HepG2 (cell line): Measurements from ENCODE around the gene AJUBA. TPM values are rescaled to one million over a fixed set of nuclear protein-coding genes. Genes with fewer than 3 reads are reported as not detected.

Experiments
- ARID5B ChIP-seq: IDR thresholded peaks from 2 replicates; pipeline ENCODE4 v1.4.0; 2020; ENCODE audit warnings: mild to moderate bottlenecking, missing genetic modification reagents
- GPN1 ChIP-seq: sonication (generic); formaldehyde crosslinking; IDR thresholded peaks from 2 replicates; pipeline ENCODE4 v1.5.1; 2020; ENCODE audit warnings: missing genetic modification reagents, borderline replicate concordance
- KLF9 ChIP-seq: IDR thresholded peaks from 2 replicates; pipeline ENCODE4 v1.6.1; 2016; ENCODE audit warnings: low read depth
- RARG ChIP-seq: sonication (generic); formaldehyde crosslinking; IDR thresholded peaks from 2 replicates; pipeline ENCODE4 v1.4.0; 2020; ENCODE audit warnings: low read depth, mild to moderate bottlenecking, missing genetic modification reagents
- RNF2 ChIP-seq: fragments of 450-650 bp; conservative IDR thresholded peaks from 2 replicates; pipeline ENCODE4 v1.6.1; 2016; ENCODE audit warnings: low read depth
- ZBTB14 ChIP-seq: sonication (generic); formaldehyde crosslinking; IDR thresholded peaks from 2 replicates; pipeline ENCODE4 v1.4.0; 2020; ENCODE audit warnings: missing genetic modification reagents
- ZBTB33 ChIP-seq: sonication (generic); formaldehyde crosslinking; IDR thresholded peaks from 2 replicates; pipeline ENCODE4 v1.4.0; 2020; ENCODE audit warnings: missing genetic modification reagents
- ZNF276 ChIP-seq: sonication (generic); formaldehyde crosslinking; IDR thresholded peaks from 2 replicates; pipeline ENCODE4 v1.4.0; 2020; ENCODE audit warnings: mild to moderate bottlenecking, low read depth, missing genetic modification reagents
- ZNF549 ChIP-seq: sonication (generic); formaldehyde crosslinking; IDR thresholded peaks from 2 replicates; pipeline ENCODE4 v1.5.0; 2020; ENCODE audit warnings: missing genetic modification reagents
- ZNF646 ChIP-seq: sonication (generic); formaldehyde crosslinking; IDR thresholded peaks from 2 replicates; pipeline ENCODE4 v1.9.0; 2021; ENCODE audit warnings: mild to moderate bottlenecking, missing genetic modification reagents
- ZNF703 ChIP-seq: sonication (generic); formaldehyde crosslinking; IDR thresholded peaks from 2 replicates; pipeline ENCODE4 v1.5.1; 2020; ENCODE audit warnings: missing genetic modification reagents, mild to moderate bottlenecking, moderate library complexity, borderline replicate concordance
- polyA plus RNA-seq, 8 experiments: library from polyadenylated mRNA; depleted of rRNA in 3 of 8; stranded (reverse) in 7 of 8; unstranded in 1 of 8; fragments of >200 nt; fragmentation: Illumina TruSeq in 4 of 8; extraction: Trizol in 4 of 8; gene quantifications; 2 replicates each; pipeline versions ENCODE4 v1.2.1 to v1.2.3, GENCODE V29; 2011 to 2016; ENCODE audit warnings: low read depth in 4 of 8, missing spikeins in 1 of 8, mixed read lengths in 1 of 8; ENCODE audit not compliant: insufficient read depth in 1 of 8
- total RNA-seq, 5 experiments: library from RNA; depleted of rRNA; stranded (reverse); fragments of >200 nt; fragmentation: Illumina TruSeq; extraction: Trizol; gene quantifications; 2 replicates each; pipeline ENCODE4 v1.2.3, GENCODE V29; 2016; ENCODE audit warnings: low read depth in 1 of 5

The AJUBA gene
- total and polyA plus RNA-seq, 2 of the 13 experiments (the other 11 are each of a cell fraction or from before 2014, with no cell fraction given) = 157 to 241 TPM

GRCh38 chr14:23006544-23007419, 24.4 kb upstream of the AJUBA start (continued):
- TF ChIP-seq ARID5B (CRISPR knock-in tag) = peak; percentile 92
- TF ChIP-seq ZNF276 (CRISPR knock-in tag) = peak; percentile 97
- TF ChIP-seq RARG (CRISPR knock-in tag) = peak; percentile 98; the same call in 1 of the 2 replicates
- TF ChIP-seq KLF9 (CRISPR knock-in tag) = peak; percentile 90
- peak; percentile 82 for TF ChIP-seq ZBTB33 (CRISPR knock-in tag)
- TF ChIP-seq ZNF703 (CRISPR knock-in tag) = peak; percentile 88; the same call in 1 of the 2 replicates
- peak; percentile 95 for TF ChIP-seq ZBTB14 (CRISPR knock-in tag)
- TF ChIP-seq ZNF646 (CRISPR knock-in tag) = 0 out of 2 replicates have a peak, but pooled peaks have one; percentile 39
- TF ChIP-seq GPN1 (CRISPR knock-in tag) = peak; percentile 98
- peak; percentile 92; the same call in 1 of the 2 replicates for TF ChIP-seq ZNF549 (CRISPR knock-in tag)
- peak; percentile 98 for TF ChIP-seq RNF2
